ENCODE measurements around the gene ITIH3.

The ITIH3 gene

DNA sequence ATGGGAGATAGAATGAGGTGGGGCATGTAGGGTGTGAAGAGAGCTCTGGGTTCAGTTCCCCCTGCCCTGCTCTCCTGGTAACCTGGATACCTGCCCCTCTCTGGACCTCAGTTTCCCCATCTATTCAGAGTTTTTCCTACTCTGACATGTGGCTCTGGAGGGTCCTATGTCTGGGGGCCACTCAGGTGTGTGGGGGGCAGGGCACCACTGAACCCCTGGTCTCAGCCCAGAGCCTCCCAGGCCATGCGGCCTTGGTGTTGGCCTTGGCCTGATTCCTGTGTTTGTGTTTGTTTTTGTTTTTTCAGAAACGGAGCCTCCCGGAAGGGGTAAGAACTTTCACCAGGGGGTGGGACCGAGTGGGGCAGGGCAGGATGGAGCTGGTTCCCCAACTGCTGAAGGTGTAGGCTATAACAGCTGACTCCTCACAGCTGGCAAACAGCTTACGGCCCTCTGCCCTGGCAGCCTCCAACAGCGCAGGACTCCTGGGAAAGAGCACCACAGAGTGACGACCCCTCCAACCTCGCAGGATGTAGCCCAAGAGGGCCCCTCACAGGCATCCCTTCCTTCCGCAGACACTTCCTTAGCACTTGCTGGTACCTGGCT is 803 bp downstream of the ITIH3 start:
- no peak for DNase-seq

DNA sequence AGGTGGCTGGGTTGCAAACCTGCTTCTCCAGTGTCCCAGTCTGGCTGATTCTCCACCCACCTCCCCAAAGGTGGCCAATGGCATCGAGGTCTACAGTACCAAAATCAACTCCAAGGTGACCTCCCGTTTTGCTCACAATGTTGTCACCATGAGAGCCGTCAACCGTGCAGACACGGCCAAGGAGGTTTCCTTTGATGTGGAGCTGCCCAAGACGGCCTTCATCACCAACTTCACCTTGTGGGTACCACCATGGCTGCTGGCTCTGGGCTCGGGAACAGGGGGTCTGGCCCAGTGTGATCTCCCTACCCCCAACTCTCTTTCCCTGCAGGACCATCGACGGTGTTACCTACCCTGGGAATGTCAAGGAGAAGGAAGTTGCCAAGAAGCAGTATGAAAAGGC is 1.8 kb downstream of the ITIH3 start:
- DNase-seq = no peak

DNA sequence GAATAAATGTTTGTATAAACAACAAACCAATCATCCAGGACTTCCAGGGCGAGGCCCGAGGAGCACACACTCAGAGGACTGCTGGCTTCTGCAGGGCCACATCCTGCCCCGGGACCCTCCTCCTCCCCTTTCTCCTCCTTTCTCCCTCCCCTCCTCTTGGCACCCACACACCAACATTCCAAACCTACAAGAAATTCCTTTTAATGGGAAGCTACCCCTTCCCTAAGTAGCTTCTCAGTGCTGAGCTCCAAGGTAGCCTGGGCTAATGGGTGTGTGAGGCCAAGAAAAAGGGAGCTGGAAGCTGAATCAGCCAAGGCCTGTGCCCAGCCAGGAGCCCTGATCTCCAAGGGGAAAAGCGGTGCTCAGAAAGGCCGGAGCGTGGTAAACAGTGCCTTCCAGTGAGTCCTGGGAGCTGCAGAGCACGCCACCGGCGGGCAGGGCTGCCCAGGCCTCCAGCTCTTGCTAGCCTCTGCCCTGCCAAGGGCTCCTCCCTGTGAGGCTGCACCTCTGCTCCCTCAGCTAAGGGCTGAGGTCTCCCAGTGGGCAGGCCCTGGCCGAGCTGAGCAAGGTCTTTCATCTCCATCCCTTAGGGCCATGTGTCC is 3.9 kb downstream of the ITIH3 start:
- DNase-seq = no peak

DNA sequence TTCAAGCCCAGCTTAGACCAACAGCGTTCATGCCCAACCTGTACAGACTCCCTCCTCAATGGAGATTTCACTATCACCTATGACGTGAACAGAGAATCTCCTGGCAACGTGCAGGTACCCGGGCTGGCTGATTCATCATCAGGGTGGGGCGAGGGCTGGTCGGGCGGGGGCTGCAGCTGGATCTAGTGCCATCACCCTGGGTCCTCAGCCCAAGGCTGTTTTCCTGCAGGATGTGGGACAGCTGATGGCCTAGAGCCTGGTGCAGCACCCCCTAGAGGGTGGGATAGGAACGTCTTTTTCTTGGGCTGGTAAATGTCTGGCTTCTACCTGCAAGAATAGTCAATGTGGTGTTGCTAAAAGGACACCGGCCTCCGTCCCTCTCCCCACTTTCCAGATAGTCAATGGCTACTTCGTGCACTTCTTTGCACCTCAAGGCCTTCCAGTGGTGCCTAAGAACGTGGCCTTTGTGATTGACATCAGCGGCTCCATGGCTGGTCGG is 4.4 kb downstream of the ITIH3 start:
- peak; percentile 51 to 71 (median 54) for DNase-seq

- DNase-seq = no peak
Observed at GRCh38 chr3:52800079-52800478, 5.5 kb downstream of the ITIH3 start.

- no peak for DNase-seq
Observed at GRCh38 chr3:52801839-52802238, 7.2 kb downstream of the ITIH3 start.

- no peak for DNase-seq
Observed at GRCh38 chr3:52805270-52806039, 10.9 kb downstream of the ITIH3 start.

GRCh38 chr3:52809149-52809548 is 14.6 kb downstream of the ITIH3 start:
- DNase-seq = no peak

DNA sequence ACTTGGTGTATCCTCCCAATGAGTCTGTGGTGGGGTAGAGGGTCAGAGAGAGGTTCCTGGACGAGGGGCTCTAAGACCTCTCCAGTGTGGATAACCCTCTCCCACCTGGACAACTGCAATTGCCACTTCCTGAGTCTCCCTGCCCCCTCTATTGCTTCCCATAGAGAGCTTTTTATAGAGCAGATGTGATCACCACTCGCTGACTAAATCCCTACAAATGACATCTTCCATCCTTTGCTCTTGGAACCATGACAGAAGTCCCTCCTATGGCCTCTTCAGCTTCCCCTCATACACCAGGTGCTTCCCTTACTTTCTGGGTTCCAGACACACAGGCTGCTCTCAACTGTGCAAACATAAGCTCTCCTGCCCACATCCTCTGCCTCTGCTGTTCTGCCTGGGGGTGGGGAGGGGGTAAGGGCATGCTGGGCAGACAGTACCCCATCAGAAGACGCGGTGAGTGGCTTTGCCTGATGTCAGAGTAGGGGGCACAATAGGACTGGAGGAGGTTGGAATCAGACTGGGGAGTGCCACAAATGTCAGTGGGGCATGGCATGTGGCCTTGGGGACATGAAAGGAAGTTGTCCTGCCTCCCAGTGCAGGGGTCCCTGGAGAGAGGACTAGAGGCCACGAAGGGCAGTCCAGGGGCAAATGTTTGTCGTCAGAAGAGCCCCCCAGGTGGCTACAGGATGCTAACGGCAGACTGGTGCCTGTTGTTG is 15.2 kb downstream of the ITIH3 start:
- no peak for DNase-seq

DNA sequence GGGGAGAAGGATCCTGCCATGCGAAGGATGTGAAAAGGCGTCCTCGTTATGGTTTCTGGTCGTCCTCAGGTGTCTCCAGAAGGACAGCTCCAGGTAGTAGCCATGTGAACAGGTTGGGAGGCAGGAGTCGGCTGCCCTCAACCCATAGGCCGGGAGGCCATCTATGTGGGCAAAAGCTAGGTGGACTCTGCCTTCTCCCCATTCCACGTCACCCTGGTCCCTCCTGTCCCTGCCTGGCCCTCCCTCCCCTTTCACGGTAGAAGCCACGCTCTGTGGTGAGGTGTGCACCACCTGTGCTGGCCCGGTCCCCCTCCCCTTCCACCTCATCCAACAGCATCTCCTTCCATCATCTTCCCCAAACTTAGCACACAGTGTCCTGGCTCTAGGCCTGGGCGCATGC is 16.3 kb downstream of the ITIH3 start:
- no peak for DNase-seq

DNA sequence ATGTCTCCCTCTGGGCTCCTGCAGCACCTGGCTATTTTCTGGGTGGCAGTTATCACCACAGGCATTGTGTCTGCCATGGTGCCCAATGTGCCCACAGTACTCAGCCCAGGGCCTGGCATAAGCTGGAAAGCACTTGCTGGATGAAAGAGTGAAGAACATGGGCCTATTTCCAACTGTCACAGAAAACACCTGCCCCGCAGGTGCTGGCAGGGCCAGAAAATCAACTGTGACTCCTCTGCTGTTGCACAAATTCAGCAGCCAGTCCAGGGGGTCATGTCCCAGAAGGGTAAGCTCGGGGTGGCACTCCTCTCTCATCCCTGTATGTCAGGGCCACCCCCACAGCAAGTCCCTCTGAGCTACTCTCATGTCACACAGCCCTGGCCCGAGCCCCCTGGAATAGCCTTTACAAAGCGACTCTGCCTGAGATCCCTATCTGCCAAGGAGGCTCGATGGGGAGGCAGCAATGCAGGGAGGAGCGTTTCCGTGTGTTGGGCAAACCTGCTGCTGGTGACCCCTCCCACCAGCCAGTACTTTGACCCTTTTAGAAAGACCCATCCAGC is 16.9 kb downstream of the ITIH3 start:
- DNase-seq = no peak

GRCh38 chr3:52813810-52814209 is 19.2 kb downstream of the ITIH3 start:
- DNase-seq = no peak

GRCh38 chr3:52816199-52816598 is 21.6 kb downstream of the ITIH3 start:
- DNase-seq = no peak

DNA sequence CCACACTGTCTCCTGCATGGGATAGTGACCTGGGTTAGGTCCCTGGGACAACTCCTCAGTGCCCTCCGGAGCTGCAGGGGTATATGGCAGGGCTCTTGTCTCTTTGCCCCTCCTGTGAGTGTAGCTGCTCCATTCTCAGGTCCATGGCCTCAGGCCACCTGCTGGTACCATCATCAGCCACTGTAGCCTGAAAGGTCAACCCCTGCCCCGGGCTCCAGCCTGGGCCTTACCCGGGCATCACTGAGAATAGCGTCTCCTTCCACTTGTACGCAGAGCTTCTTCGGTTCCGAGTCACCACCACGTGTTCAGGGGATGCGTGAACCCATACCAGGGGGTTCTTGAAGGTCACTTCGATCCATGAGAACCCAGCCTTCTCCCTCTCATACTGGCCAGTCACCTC is 22.1 kb downstream of the ITIH3 start:
- DNase-seq = no peak

GRCh38 chr3:52817221-52817620 is 22.6 kb downstream of the ITIH3 start:
- no peak for DNase-seq

DNA sequence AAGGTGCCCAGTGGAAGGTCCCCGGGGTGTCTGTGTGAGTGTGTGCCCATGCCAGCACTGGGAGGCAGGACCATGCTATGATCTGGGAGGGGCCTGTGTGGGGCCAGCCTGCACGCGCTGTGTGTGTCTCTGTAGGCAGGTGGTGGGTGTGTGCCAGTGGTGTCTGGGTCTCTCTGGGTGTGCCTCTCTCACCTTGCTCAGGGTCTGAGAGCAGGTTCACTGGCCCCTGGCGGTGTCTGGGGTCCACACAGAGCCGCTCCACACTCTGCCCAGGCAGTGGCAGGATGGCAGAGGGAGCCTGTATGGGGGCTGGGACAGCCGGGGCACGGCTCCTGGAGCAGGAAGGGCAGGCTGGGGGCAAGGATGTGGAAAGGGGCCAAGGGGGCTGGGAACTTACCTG is 23.3 kb downstream of the ITIH3 start:
- no peak for DNase-seq

- no peak for DNase-seq
Observed at GRCh38 chr3:52819936-52820335, 25.3 kb downstream of the ITIH3 start.

DNA sequence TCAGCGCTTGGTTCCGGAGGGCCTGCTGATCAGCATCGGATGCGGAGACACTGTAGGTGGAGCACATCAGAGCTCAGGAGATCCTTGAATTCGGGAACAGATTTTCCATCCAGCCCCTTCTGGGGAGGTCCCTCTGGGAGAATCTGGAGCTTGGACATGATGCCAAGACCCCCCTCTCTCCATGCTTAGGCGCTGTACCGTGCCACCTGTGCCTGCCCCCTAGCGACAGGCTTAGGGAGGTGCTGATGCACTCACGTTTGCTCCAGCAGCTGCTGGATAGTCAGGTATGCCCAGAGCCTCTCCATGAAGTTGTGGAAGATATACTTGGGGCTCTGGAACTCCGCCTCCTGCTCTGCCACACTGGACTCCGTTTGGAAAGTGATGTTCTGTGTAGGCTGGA is 26.1 kb downstream of the ITIH3 start:
- DNase-seq = peak in 2 of 3 donors; percentile 26 to 44

DNA sequence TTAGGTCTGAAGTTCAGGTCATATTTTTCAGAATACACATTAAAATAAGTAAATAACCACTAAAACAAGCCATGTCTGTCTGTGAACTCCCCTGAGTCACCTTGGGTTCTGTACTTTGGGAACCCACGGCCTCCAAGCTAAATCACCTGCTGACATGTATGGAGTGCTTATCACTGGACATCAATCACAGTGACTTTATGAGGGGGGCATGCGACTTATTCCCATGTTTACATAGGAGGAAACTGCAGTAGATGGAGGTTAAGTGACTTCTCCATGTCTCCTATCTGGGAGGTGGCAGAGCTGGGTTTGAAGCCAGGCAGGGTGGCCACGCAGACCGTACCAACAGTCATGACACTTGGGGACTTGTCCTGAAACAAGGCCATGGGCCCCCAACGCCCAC is 27.8 kb downstream of the ITIH3 start:
- no peak for DNase-seq

DNA sequence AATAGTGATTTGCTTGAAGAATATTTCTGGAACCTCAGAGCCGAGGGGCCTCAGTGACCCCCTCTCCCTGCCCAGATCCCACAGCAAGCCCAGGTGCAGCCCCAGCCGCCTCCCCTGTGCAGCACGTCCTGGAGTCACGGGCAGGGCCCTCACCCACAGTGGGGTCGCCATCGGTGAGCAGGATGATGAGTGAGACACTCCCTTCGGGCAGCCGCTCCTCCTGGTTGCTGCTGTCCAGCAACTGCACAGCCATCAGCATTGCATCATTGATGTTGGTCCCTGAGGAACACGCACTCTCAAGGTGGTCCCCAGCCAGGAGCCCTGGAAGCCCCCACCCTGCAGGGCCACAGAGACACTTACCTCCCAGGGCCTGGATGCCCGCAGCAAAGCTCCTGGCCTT is 29.4 kb downstream of the ITIH3 start:
- DNase-seq = no peak

GRCh38 chr3:52827441-52827840 is 32.8 kb downstream of the ITIH3 start:
- DNase-seq = peak; percentile 28 to 53 (median 28)

DNA sequence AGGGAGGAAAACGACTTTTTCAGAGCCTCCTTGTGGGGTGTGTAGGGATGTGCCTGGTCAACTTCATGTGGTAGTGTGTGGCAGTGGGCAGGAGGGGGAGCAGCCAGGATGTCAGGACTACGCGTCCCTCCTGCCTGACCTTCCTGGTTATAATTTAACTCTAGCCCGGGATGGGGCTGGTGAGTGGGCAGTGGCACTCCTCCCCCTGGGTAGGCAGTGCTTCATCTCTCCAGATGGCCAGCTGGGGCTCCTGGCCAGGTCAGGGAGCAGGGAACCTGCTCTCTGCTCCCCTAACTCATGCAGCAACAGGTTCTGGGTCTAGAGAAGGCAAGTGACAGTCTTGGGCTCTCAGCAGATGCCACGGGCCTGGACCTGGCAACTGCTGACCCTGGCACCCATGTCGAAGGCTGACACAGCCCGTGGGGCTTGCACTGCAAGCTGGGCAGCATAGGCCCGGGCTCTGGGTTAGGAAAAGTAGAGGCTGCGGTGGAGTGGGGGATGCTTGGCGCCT is 33.3 kb downstream of the ITIH3 start:
- no peak for DNase-seq

GRCh38 chr3:52829482-52829881 is 34.9 kb downstream of the ITIH3 start:
- no peak for DNase-seq
